Parathyroid adenoma (tissue), 2 donors: ENCODE results near the gene SMARCD2.
"Not testable (repeated sequence)": the region's sequence is repeated elsewhere in the genome, so short reads cannot be mapped to it uniquely, and the experiment has no call there.

ENCODE experiments used
- H2AFZ ChIP-seq: fragments of 300-600 bp; sonication (generic); one replicate; pipeline ENCODE4 v1.7.0; 2017; ENCODE audit warnings: antibody characterized with exemption, mild to moderate bottlenecking
- H3K27ac ChIP-seq: fragments of 300-600 bp; sonication (generic); one replicate; pipeline ENCODE4 v1.7.0; 2017
- H3K27me3 ChIP-seq: fragments of 300-600 bp; sonication (generic); one replicate; pipeline ENCODE4 v1.7.0; 2017; ENCODE audit warnings: low read length; ENCODE audit not compliant: control insufficient read depth, insufficient read depth
- H3K36me3 ChIP-seq: fragments of 300-600 bp; sonication (generic); one replicate; pipeline ENCODE4 v1.7.0; 2017; ENCODE audit warnings: low read length; ENCODE audit not compliant: control insufficient read depth, insufficient read depth
- H3K4me1 ChIP-seq: fragments of 300-600 bp; sonication (generic); one replicate; pipeline ENCODE4 v1.7.0; 2017; ENCODE audit warnings: control low read depth
- H3K4me2 ChIP-seq: fragments of 300-600 bp; sonication (generic); one replicate; pipeline ENCODE4 v1.7.0; 2017; ENCODE audit warnings: low read length
- H3K4me3 ChIP-seq: fragments of 300-600 bp; sonication (generic); one replicate; pipeline ENCODE4 v1.7.0; 2017; ENCODE audit warnings: low read depth, low read length
- H3K79me2 ChIP-seq: fragments of 300-600 bp; sonication (generic); one replicate; pipeline ENCODE4 v1.7.0; 2017; ENCODE audit warnings: control low read depth
- H3K9ac ChIP-seq: fragments of 300-600 bp; sonication (generic); one replicate; pipeline ENCODE4 v1.7.0; 2017; ENCODE audit warnings: mild to moderate bottlenecking
- H3K9me3 ChIP-seq: fragments of 300-600 bp; sonication (generic); one replicate; pipeline ENCODE4 v1.7.0; 2017; ENCODE audit warnings: low read length; ENCODE audit not compliant: control insufficient read depth
- TF ChIP-seq, protein P1 (sequence below): fragments of 300-600 bp; sonication (generic); IDR thresholded peaks from one replicate; pipeline ENCODE4 v1.7.0; 2017; ENCODE audit warnings: antibody characterized with exemption, mild to moderate bottlenecking
- donor health status: primary hyperparathyroidism.

SMARCD2 gene

DNA sequence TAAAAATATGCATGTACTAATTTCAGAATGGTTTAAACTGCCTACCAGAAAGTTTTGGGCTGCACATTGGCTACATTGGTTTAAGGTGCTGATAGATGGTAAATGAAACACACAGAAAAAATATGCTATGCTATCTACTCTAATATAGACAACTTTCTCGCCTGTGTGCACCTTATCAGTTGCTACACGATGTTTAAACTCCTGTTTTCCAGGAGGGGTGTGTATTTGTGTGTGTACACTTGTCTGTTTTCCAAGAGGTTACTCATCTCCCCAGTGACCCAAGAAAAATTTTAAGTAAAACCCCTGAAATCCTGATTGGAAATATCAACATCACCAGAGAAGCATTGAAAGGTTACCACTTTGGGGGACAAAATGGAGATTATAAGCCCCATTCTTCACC, 36.9 kb downstream of the SMARCD2 start:
- Histone ChIP-seq H3K4me3 (no peak overlapping the region), H3K36me3 (no peaks in the 10 kb centered on the region), H3K4me1 (no peaks in the 10 kb centered on the region), H3K9ac (no peak overlapping the region), H3K27ac (no peak overlapping the region), H2AFZ (no peak overlapping the region), H3K9me3 (no peaks in the 10 kb centered on the region), H3K79me2 (peaks cover 2% of the 10 kb centered on the region), H3K27me3 (no peaks in the 10 kb centered on the region), H3K4me2 (no peak overlapping the region)
- TF ChIP-seq, protein P1, sequence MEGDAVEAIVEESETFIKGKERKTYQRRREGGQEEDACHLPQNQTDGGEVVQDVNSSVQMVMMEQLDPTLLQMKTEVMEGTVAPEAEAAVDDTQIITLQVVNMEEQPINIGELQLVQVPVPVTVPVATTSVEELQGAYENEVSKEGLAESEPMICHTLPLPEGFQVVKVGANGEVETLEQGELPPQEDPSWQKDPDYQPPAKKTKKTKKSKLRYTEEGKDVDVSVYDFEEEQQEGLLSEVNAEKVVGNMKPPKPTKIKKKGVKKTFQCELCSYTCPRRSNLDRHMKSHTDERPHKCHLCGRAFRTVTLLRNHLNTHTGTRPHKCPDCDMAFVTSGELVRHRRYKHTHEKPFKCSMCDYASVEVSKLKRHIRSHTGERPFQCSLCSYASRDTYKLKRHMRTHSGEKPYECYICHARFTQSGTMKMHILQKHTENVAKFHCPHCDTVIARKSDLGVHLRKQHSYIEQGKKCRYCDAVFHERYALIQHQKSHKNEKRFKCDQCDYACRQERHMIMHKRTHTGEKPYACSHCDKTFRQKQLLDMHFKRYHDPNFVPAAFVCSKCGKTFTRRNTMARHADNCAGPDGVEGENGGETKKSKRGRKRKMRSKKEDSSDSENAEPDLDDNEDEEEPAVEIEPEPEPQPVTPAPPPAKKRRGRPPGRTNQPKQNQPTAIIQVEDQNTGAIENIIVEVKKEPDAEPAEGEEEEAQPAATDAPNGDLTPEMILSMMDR = no peak

DNA sequence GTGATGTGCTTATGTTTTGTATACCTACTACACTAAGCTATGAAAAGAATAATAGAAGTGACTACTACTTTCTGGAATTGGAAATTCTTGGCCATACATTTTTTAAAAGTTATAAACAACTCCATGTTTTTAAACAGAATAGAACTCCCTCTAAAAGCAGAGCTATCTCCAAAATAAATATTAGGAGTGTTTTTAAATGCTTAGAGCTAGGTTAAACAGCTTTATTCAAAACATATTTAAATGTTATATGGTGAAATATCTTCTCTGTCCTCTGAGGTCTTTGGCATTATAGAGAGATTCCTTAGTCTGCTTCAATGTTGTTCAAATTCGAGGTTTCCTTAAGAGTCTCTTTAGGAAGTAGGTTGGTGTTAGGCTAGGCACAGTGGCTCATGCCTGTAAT, 38.2 kb downstream of the SMARCD2 start:
- no peak overlapping the region for H2AFZ ChIP-seq
- no peaks in the 10 kb centered on the region for H3K36me3 ChIP-seq
- H3K4me2 ChIP-seq = no peak overlapping the region
- H3K4me3 ChIP-seq = no peak overlapping the region
- TF ChIP-seq, protein P1 = no peak
- no peaks in the 10 kb centered on the region for H3K27me3 ChIP-seq
- no peaks in the 10 kb centered on the region for H3K4me1 ChIP-seq
- no peaks in the 10 kb centered on the region for H3K9me3 ChIP-seq
- H3K9ac ChIP-seq = no peak overlapping the region
- H3K27ac ChIP-seq = no peak overlapping the region
- peaks cover 2% of the 10 kb centered on the region for H3K79me2 ChIP-seq

DNA sequence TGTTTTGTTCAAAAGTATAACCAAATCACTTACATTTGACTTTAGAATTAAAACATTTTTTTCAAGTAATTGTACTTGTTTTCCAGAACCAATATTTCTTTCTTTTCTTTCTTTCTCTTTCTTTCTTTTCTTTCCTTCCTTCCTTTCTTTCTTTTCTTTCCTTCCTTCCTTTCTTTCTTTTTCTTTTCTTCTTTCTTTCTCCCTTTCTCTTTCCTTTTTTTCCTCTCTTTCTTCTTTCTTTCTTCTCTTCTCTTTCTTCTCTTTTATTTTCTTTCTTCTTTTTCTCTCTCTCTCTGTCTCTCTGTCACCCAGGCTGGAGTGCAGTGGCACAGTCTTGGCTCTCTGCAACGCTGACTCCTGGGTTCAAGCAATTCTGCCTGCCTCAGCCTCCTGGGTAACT, 41.7 kb downstream of the SMARCD2 start:
- H3K27me3 ChIP-seq = no peaks in the 10 kb centered on the region
- TF ChIP-seq, protein P1 = no peak
- H3K4me3 ChIP-seq = no peak overlapping the region
- no peaks in the 10 kb centered on the region for H3K36me3 ChIP-seq
- H3K4me1 ChIP-seq = no peaks in the 10 kb centered on the region
- H3K4me2 ChIP-seq = no peak overlapping the region
- no peak overlapping the region for H3K27ac ChIP-seq
- H3K9ac ChIP-seq = no peak overlapping the region
- H2AFZ ChIP-seq = no peak overlapping the region
- peaks cover 4% of the 10 kb centered on the region for H3K79me2 ChIP-seq
- H3K9me3 ChIP-seq = no peaks in the 10 kb centered on the region

DNA sequence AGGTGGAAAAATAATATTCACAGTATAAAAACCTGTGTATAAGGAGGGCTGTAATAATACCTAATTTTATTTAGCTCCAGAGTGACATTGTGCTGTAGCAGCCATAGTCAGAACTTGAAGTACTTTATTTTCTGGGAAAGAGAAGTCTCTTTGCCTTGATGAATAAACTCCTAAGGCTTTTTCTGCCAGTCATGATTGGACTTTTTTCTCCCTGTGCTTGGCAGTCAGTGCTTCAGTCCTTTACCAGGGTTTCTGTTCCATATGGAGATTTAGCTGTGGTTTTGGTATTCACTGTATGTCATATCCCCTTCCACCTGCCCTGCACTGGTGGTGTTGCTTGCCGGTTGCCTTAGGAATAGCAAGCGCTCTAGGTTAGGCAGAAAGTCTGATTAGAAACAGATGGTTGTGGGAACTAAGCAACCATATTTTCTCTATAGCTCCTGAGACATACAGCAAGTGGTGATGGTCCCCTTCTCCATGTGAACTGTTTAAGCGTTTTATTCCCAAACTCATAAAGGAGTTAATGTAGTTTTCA, 43.8 kb downstream of the SMARCD2 start:
- Histone ChIP-seq H3K4me3 (no peak overlapping the region), H3K36me3 (no peaks in the 10 kb centered on the region), H3K27ac (no peak overlapping the region), H3K4me1 (no peaks in the 10 kb centered on the region), H3K79me2 (peaks cover 5% of the 10 kb centered on the region), H3K9me3 (no peaks in the 10 kb centered on the region), H2AFZ (no peak overlapping the region), H3K9ac (no peak overlapping the region), H3K4me2 (no peak overlapping the region), H3K27me3 (no peaks in the 10 kb centered on the region)
- TF ChIP-seq, protein P1 = no peak

DNA sequence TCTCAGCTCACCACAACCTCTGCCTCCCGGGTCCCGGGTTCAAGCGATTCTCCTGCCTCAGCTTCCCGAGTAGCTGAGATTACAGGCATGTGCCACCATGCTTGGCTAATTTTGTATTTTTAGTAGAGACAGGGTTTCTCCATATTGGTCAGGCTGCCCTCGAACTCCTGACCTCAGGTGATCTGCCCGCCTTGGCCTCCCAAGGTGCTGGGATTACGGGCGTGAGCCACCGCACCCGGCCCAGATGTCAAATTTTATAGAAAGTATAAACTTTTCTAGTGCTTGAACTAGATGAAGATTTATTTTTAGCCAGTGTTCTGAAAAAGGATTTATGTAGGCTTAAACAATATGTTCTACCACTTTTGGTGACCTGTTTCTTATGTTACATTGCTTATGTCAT, 46.1 kb downstream of the SMARCD2 start:
- not testable (repeated sequence) for H3K27ac ChIP-seq, H2AFZ ChIP-seq, H3K79me2 ChIP-seq, H3K36me3 ChIP-seq, H3K9me3 ChIP-seq, H3K27me3 ChIP-seq, H3K4me3 ChIP-seq, H3K4me2 ChIP-seq, H3K4me1 ChIP-seq, H3K9ac ChIP-seq
